Measurements from ENCODE around the gene CAMKMT. TPM values are rescaled to one million over a fixed set of nuclear protein-coding genes. Genes with fewer than 3 reads are reported as not detected.

Gene CAMKMT
- total and polyA plus RNA-seq, 9 of the 15 experiments (the other 6 are each of a cell fraction or from before 2014, with no cell fraction given), result 1.6 to 15.3 (median 7.4) TPM

GRCh38 chr2:44495035-44495434 lies 133.3 kb downstream of the CAMKMT start:
- Histone ChIP-seq H3K9me1 (ENCODE audit: control insufficient read depth, insufficient read depth, low read length) (no peaks in the 10 kb centered on the region), H3K36me3 (ENCODE audit: control insufficient read depth, insufficient read depth, low read length) (no peaks in the 10 kb centered on the region), H3K9ac (ENCODE audit: insufficient read depth in 1 of 2, low read depth in 2 of 2, low read length in 2 of 2) (no peak overlapping the region), H3K79me2 (ENCODE audit: control insufficient read depth, insufficient read depth, low read length) (no peaks in the 10 kb centered on the region), H4K20me1 (replicated peaks; ENCODE audit: control insufficient read depth, insufficient read depth, low read length) (no peaks in the 10 kb centered on the region), H3K27ac (ENCODE audit: extremely low read depth, low read depth, low read length) (no peak overlapping the region), H3K27me3 (ENCODE audit: control insufficient read depth in 2 of 2, insufficient read depth in 2 of 2, low read length in 2 of 2) (no peaks in the 10 kb centered on the region), H2AFZ (ENCODE audit: low read depth, low read length) (no peak overlapping the region), H3K9me3 (replicated peaks; ENCODE audit: control insufficient read depth, insufficient read depth, low read depth, low read length) (no peaks in the 10 kb centered on the region), H3K4me3 (no peak overlapping the region), H3K4me1 (replicated peaks in 1 of 2; ENCODE audit: control insufficient read depth in 2 of 2, insufficient read depth in 2 of 2, low read length in 2 of 2) (no peaks in the 10 kb centered on the region), H3K4me2 (ENCODE audit: insufficient read depth, low read length) (no peak overlapping the region)
- intact Hi-C loops (cut with micrococcal nuclease), result no loop called here
- TF ChIP-seq PKNOX1 (IDR thresholded peaks at IDR 0.05) (no peak), TOE1 (IDR thresholded peaks at IDR 0.05; ENCODE audit: borderline replicate concordance) (no peak), TOE1 (CRISPR knock-in tag; IDR thresholded peaks at IDR 0.05; ENCODE audit: borderline replicate concordance, low read depth) (no peak)
- DNase-seq (ENCODE audit: extremely low read depth in 1 of 4, low spot score in 3 of 4) (no peak), FAIRE-seq (no peak), ATAC-seq (no peak)
- no TSS peak for BruUV-seq (replicated peaks)
- in situ Hi-C loops (cut with MboI), result no loop called here
- CTCF ChIA-PET (ENCODE audit: low intra/inter-chr PET ratio), result no interaction called here
- WGBS (ENCODE audit: insufficient coverage, low coverage, missing lambda C conversion rate), result 16% methylated on average over 3 of the region's 3 CpGs
- POLR2A ChIA-PET, result no interaction called here

GRCh38 chr2:44495544-44495943 lies 133.8 kb downstream of the CAMKMT start:
- POLR2A ChIA-PET, result no interaction called here

More at GRCh38 chr2:44495544-44495943, 133.8 kb downstream of the CAMKMT start:
- intact Hi-C loops (cut with micrococcal nuclease) (no loop called here), in situ Hi-C loops (cut with MboI) (no loop called here)
- no peak for DNase-seq (ENCODE audit: extremely low read depth in 1 of 4, low spot score in 3 of 4)
- Histone ChIP-seq H2AFZ (ENCODE audit: low read depth, low read length) (no peak overlapping the region), H3K27ac (ENCODE audit: extremely low read depth, low read depth, low read length) (no peak overlapping the region), H3K4me3 (no peak overlapping the region), H3K36me3 (ENCODE audit: control insufficient read depth, insufficient read depth, low read length) (no peaks in the 10 kb centered on the region), H3K9me3 (replicated peaks; ENCODE audit: control insufficient read depth, insufficient read depth, low read depth, low read length) (no peaks in the 10 kb centered on the region), H3K9me1 (ENCODE audit: control insufficient read depth, insufficient read depth, low read length) (no peaks in the 10 kb centered on the region), H3K4me2 (ENCODE audit: insufficient read depth, low read length) (no peak overlapping the region), H3K9ac (ENCODE audit: insufficient read depth in 1 of 2, low read depth in 2 of 2, low read length in 2 of 2) (no peak overlapping the region), H4K20me1 (replicated peaks; ENCODE audit: control insufficient read depth, insufficient read depth, low read length) (no peaks in the 10 kb centered on the region), H3K79me2 (ENCODE audit: control insufficient read depth, insufficient read depth, low read length) (no peaks in the 10 kb centered on the region), H3K4me1 (replicated peaks in 1 of 2; ENCODE audit: control insufficient read depth in 2 of 2, insufficient read depth in 2 of 2, low read length in 2 of 2) (no peaks in the 10 kb centered on the region), H3K27me3 (ENCODE audit: control insufficient read depth in 2 of 2, insufficient read depth in 2 of 2, low read length in 2 of 2) (no peaks in the 10 kb centered on the region)
- WGBS (ENCODE audit: insufficient coverage, low coverage, missing lambda C conversion rate), result 10% methylated on average over 1 of the region's 1 CpG
- FAIRE-seq, result no peak
- TF ChIP-seq MTA2 (IDR thresholded peaks at IDR 0.05; ENCODE audit: low read depth) (no peak), ZNF740 (CRISPR knock-in tag; IDR thresholded peaks at IDR 0.05) (no peak), ZNF740 (tag; IDR thresholded peaks at IDR 0.05) (no peak), SIN3B (IDR thresholded peaks at IDR 0.05; ENCODE audit: low read depth) (no peak)
- no TSS peak for BruUV-seq (replicated peaks)
- CTCF ChIA-PET (ENCODE audit: low intra/inter-chr PET ratio), result no interaction called here
- no peak for ATAC-seq
